Measurements from ENCODE around the gene SGMS1.

DNA sequence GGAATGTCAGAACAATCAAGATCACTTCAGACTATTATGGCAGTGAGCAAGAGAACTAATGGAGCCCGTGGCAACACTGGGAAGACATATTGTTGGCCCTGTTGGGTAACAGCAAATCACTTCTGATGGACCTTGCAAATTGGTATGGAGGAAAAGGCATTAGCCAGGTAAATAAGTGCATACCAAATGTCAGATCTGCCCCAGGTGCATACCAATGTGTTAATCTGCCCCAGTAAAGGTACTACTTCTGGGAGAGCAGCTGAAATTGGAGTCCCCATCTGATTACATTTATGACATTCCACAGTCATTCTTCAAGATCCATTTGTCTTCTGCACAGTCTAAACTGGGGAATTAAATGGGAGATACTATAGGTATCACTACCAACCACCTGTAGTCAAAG lies 3.7 kb upstream of the SGMS1 start:
- TF ChIP-seq, protein P1, sequence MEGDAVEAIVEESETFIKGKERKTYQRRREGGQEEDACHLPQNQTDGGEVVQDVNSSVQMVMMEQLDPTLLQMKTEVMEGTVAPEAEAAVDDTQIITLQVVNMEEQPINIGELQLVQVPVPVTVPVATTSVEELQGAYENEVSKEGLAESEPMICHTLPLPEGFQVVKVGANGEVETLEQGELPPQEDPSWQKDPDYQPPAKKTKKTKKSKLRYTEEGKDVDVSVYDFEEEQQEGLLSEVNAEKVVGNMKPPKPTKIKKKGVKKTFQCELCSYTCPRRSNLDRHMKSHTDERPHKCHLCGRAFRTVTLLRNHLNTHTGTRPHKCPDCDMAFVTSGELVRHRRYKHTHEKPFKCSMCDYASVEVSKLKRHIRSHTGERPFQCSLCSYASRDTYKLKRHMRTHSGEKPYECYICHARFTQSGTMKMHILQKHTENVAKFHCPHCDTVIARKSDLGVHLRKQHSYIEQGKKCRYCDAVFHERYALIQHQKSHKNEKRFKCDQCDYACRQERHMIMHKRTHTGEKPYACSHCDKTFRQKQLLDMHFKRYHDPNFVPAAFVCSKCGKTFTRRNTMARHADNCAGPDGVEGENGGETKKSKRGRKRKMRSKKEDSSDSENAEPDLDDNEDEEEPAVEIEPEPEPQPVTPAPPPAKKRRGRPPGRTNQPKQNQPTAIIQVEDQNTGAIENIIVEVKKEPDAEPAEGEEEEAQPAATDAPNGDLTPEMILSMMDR (IDR thresholded peaks at IDR 0.05; ENCODE audit: low read length) = no peak
- no peak for TF ChIP-seq EZH2 (IDR thresholded peaks at IDR 0.05; ENCODE audit: borderline replicate concordance, low read length)

Measured in OCI-LY1 (cell line).